Adrenal gland (tissue), 12 donors: ENCODE results near the gene IQSEC1. TPM values are rescaled to one million over a fixed set of nuclear protein-coding genes. Genes with fewer than 3 reads are reported as not detected.

ENCODE experiments used
- DNase-seq, 7 donors: peaks; one replicate each; pipeline ENCODE4 v3.0.0-alpha.2; 2019 to 2020
- H3K27ac ChIP-seq, 5 donors: fragments of 200-600 bp; sonication (generic) in 4 of 5; 1 replicate in 3 of 5; 2 replicates in 2 of 5; pipeline versions ENCODE4 v1.5.1 to v1.8.0; 2016 to 2020; ENCODE audit warnings: mild to moderate bottlenecking in 1 of 5
- H3K27me3 ChIP-seq: fragments of 200-600 bp; 2 replicates; pipeline ENCODE4 v1.8.0; 2021
- H3K36me3 ChIP-seq, 2 donors: fragments of 200-600 bp; replicated peaks in 1 of 2; 1 replicate in 1 of 2; 2 replicates in 1 of 2; pipeline versions ENCODE4 v1.5.1 to v1.8.0; 2018 to 2022
- H3K4me1 ChIP-seq, 2 donors: fragments of 200-600 bp; replicated peaks in 1 of 2; 1 replicate in 1 of 2; 2 replicates in 1 of 2; pipeline versions ENCODE4 v1.5.1 to v1.8.0; 2018 to 2021
- H3K4me3 ChIP-seq, 4 donors: fragments of 200-600 bp; sonication (generic) in 3 of 4; one replicate each; pipeline ENCODE4 v1.5.1; 2016 to 2018
- H3K9me3 ChIP-seq, 3 donors: fragments of 200-600 bp; sonication (generic) in 1 of 3; replicated peaks in 1 of 3; 1 replicate in 2 of 3; 2 replicates in 1 of 3; pipeline versions ENCODE4 v1.5.1 to v1.8.0; 2016 to 2021
- CTCF ChIP-seq, 6 experiments: fragments of 450-650 bp in 4 of 6; fragments of 200-600 bp in 2 of 6; sonication (generic) in 1 of 6; IDR thresholded peaks; 1 replicate in 5 of 6; 2 replicates in 1 of 6; pipeline versions ENCODE4 v1.5.1 to v1.8.0; 2016 to 2021; ENCODE audit warnings: antibody characterized with exemption in 6 of 6, mild to moderate bottlenecking in 2 of 6, moderate library complexity in 1 of 6
- POLR2A ChIP-seq, 2 donors: fragments of 450-650 bp; IDR thresholded peaks; one replicate each; pipeline ENCODE4 v1.6.1; 2017; ENCODE audit warnings: antibody characterized with exemption in 2 of 2, mild to moderate bottlenecking in 2 of 2, moderate library complexity in 1 of 2
- WGBS, 4 donors: extraction: QIAGEN DNeasy Blood & Tissue Kit in 2 of 4; methylation state at CpG; one replicate each; pipeline versions ENCODE4 v1.1.5 to v1.1.7; 2013 to 2017; 5-methylcytosine and 5-hydroxymethylcytosine counted together
- intact Hi-C, 2 donors: fragments of 100-400 bp; cut with DNase I; formaldehyde crosslinking; loops; one replicate each; pipeline versions ENCODE4 v1.14.1 to v1.15.0; 2022 to 2023
- polyA plus RNA-seq, 3 donors: library from polyadenylated mRNA; stranded (reverse); fragments of 200-250 nt in 2 of 3; fragments of 350-450 nt in 1 of 3; fragmentation: Illumina TruSeq in 1 of 3; extraction: RNeasy Lipid Tissue Mini Kit (QIAGEN cat#74804) in 1 of 3; gene quantifications; one replicate each; pipeline ENCODE4 v1.2.3, GENCODE V29; 2013 to 2014
- total RNA-seq, 9 donors: library from RNA; depleted of rRNA in 4 of 9; stranded (reverse); fragments of >200 nt in 4 of 9; fragments of 120-200 nt in 1 of 9; fragmentation: NEBNext Ultra II Directional in 1 of 9; extraction: Animal tissue kit (Norgen Biotek cat#: 25700) in 1 of 9; gene quantifications; one replicate each; pipeline versions ENCODE4 v1.1.0 to v1.2.4, GENCODE V29; 2013 to 2023
- donor health status: healthy with polysubstance abuse.
- donor health status: Bipolar disorder and iron deficiency.
- donor health status: DM: yes; HTN: yes; CAD: no.
- donor health status: DM: no; HTN: no; CAD: no.
- donor health status: DM: no; HTN: no; CAD: no.
- donor health status: DM: yes; HTN: yes; CAD: no.

Gene IQSEC1
- total and polyA plus RNA-seq, 12 donors = 24.4 to 133 (median 94.2) TPM

GRCh38 chr3:13047296-13048165 is 25.7 kb downstream of the IQSEC1 start:
- TF ChIP-seq POLR2A (IDR thresholded peaks at IDR 0.05) = no peak
- peak in 3 of 6 experiments; percentile 19 to 32 (median 21) for TF ChIP-seq CTCF (IDR thresholded peaks at IDR 0.05)
- intact Hi-C loops = no loop called here
- DNase-seq = no peak
- no peak overlapping the region for H3K27ac ChIP-seq
- no peak overlapping the region for H3K4me3 ChIP-seq
- no peaks in the 10 kb centered on the region for H3K27me3 ChIP-seq
- H3K4me1 ChIP-seq = no peaks in the 10 kb centered on the region
- no peaks in the 10 kb centered on the region for H3K9me3 ChIP-seq
- WGBS, 4 donors = 72 to 86% (median 80%) methylated on average over 2 to 11 of the region's 11 CpGs
- H3K36me3 ChIP-seq = no peaks in the 10 kb centered on the region

GRCh38 chr3:13046569-13047274 is 26.5 kb downstream of the IQSEC1 start:
- 62 to 73% (median 68%) methylated on average over 15 of the region's 15 CpGs for WGBS, 4 donors
- no peaks in the 10 kb centered on the region for H3K4me1 ChIP-seq

GRCh38 chr3:13045904-13046568 is 27.2 kb downstream of the IQSEC1 start:
- Histone ChIP-seq H3K9me3 (no peaks in the 10 kb centered on the region), H3K27ac (no peak overlapping the region), H3K4me3 (no peak overlapping the region), H3K27me3 (no peaks in the 10 kb centered on the region), H3K36me3 (no peaks in the 10 kb centered on the region), H3K4me1 (no peaks in the 10 kb centered on the region)
- no peak for TF ChIP-seq CTCF (IDR thresholded peaks at IDR 0.05)
- TF ChIP-seq POLR2A (IDR thresholded peaks at IDR 0.05) = no peak
- whole genome bisulfite sequencing, 4 donors = 70 to 82% (median 73%) methylated on average over 22 of the region's 22 CpGs
- intact Hi-C loops = no loop called here
- peak in 2 of 7 donors; percentile 42 to 44 for DNase-seq

More at GRCh38 chr3:13046569-13047274, 26.5 kb downstream of the IQSEC1 start:
- Histone ChIP-seq H3K27me3 (no peaks in the 10 kb centered on the region), H3K9me3 (no peaks in the 10 kb centered on the region), H3K36me3 (no peaks in the 10 kb centered on the region), H3K27ac (no peak overlapping the region), H3K4me3 (no peak overlapping the region)
- no peak for DNase-seq
- intact Hi-C loops = no loop called here
- TF ChIP-seq POLR2A (IDR thresholded peaks at IDR 0.05) (no peak), CTCF (IDR thresholded peaks at IDR 0.05) (no peak)
